Smooth muscle cell of the coronary artery (primary cell): Measurements from ENCODE around the gene NEK8. TPM values are rescaled to one million over a fixed set of nuclear protein-coding genes. Genes with fewer than 3 reads are reported as not detected.

Experiments
- total RNA-seq: library from RNA; depleted of rRNA; stranded (reverse); fragments of >200 nt; gene quantifications from 2 replicates; pipeline ENCODE4 v1.2.3, GENCODE V29; 2014; ENCODE audit warnings: low replicate concordance

NEK8 gene
- 5.3 and 8.4 TPM in 2 replicates for total RNA-seq

DNA sequence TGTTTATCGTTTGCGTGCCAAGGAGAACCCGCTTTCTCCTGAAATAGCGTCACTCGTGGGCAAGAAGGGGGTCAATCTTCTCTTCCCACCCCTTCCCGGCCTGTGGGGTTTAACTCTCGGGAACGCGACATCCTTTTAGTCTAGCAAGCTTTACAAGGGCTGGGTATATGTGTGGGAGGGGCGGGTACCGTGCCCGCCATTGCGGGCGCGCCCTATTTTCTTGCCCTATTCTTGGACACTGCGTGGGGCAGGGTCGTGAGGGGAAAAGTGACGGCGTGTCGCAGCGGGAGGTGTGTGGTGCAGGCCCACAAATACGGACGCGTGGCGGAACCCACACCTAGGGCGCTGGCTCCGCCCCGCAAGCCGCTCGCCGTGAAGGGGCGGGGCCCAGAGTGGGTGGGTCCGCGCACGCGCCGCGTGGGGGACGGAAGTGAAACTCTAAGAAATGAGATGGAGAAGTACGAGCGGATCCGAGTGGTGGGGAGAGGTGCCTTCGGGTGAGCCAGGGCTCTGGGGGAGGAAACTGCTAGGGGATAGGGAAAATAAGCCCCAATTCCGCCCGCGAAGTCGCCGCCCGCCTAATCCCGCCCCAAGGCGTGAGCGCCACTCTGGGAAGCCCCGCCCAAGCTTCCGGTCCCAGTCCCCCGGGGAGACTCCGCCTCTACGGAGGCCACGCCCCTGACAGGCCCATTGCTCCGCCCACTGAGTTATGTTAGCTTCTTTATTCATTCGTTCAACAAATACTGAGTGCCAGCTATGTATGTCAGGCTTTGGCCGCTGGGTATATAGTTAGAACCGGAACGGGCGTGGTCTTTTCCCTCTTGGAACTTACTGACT is at the start of gene NEK8:
Gene NEK8, plus strand, starts transcription at position 425 of the 837 bp plus-strand sequence. Its CDS starts 26 bp downstream, at position 451.

DNA sequence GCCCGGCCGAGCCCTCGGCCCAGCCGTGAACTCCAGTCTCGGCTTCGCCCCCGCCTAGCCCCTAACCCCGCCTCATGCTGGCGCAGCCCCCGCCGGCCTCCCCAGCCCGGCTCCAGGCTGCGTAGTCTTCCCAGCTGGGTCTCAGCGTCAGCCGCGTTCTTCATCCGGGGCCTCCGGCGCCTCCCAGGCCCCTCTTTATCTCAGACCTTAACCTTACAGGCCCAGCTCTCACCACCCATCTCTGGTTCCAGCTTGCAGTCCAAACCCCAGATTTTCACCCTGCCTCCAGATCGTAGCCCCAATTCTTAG is 16.9 kb upstream of the NEK8 start, which contains the start of gene PROCA1:
Gene PROCA1, minus strand, starts transcription at position 166 of the 309 bp plus-strand sequence. CDS start 228 bp downstream, outside the sequence.

DNA sequence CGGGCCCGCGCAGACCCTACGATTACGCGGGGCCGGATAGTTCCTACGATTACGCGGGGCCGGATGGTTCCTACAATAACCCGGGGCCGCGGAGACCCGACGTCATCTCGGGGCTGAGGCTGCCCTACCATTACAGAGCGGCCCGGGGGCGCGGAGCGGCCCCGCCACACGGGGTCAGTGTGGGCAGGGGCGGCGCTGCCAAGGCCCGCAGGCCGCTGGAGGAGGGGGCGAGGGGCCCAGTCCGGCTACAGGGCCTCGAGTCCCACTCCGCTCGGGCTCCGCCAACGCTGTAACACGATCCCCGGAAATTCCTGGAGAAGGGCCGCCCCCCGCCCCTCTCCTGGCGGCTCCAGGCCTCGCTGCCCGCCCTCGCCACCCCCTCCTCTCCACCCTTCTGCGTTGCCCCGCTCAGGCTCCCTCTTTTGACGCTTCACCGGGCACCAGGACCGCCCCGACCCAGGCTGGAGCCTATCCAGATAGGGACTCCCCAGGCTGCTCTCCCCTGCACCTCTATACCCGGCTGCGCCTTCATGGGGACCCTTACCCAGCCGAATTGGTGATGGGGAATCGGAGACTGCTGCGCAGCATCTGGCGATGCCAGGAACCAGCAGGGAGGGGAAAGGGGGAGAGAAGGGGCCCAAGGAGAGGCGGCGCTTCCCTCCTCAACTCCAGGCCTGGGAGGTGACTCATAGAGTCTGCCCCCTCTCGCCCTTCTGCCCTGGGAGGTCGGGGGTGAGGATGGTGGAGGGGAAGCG is 10.8 kb upstream of the NEK8 start, which contains the start of gene RAB34:
Gene RAB34, minus strand, starts transcription at position 291 of the 755 bp plus-strand sequence. CDS start 602 bp downstream, outside the sequence.

DNA sequence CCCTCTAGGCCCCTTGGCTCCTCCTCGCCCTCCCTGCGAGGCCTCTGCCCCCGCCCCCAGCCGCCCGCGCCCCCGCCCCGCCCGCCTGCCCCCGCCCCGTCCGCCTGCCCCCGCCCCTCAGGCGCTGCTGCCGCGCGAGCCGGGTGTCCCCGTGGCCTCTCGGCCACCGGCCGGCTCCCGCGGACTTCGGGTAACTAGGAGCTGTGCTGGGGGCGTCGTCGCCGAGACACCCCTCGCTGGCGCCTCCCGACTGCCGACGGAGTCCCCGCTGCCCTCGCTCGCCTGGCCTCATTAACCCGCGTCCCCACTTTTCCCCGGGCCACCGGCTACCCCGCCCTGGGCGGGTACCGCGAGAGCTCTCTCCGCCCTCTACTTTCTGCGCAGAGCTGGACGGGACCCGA is 2.4 kb upstream of the NEK8 start, which contains the start of gene TLCD1:
Gene TLCD1, minus strand, starts transcription at position 8 of the 401 bp plus-strand sequence. CDS start 136 bp downstream, outside the sequence.

DNA sequence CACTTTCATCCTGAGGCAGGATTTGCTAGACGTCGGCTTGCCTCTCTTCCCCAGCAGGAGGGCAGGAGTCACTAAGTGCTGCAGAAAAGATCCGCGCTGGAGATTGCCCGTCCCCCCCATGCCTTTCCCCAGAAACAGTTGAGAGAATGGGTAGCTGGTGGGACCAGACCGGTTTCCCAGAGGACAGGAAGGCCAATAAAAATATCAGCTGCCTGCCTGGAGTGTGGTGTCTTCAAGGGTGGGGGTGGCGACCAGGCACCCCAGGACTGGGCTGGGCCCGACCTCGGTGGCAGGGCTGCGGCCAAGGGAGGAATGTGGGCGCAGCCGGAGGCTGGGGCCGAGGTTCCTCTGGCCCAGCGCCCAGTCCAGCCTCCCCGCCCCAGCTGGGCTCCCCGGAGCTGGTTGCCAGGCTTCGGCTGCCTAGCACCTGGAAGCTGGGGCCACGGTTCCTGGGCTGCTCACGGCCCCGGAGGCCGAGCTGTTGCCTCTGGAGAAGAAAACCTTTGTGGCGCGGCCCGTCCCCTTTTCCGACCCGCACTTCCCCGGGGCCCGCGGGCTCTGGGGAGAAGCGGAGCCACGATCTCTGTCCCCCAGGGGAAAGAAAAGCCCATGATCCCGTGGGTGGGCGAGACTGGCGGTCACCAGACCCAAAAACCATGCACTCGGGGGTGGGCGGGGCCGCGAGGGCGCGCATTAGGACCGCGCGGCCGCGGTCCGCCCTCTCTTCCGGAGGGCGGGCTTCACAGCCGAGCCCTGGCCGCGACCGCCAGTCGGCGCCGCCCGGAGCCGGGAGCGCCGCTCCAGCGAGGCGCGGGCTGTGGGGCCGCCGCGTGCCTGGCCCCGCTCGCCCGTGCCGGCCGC is 14.9 kb downstream of the NEK8 start, which contains the start of gene TRAF4:
Gene TRAF4, plus strand, starts transcription at position 769 of the 861 bp plus-strand sequence. CDS start 102 bp downstream, outside the sequence.

Other genes starting within 250 kb of the NEK8 start
- not detected in 2 replicates for gene FOXN1, start 222.4 kb upstream of the NEK8 start, total RNA-seq
- gene UNC119, start 176.2 kb upstream of the NEK8 start, total RNA-seq = 13.7 and 22.3 TPM in 2 replicates
- 48.4 and 53.0 TPM in 2 replicates for gene PIGS, start 157.3 kb upstream of the NEK8 start, total RNA-seq
- gene ALDOC, start 151.9 kb upstream of the NEK8 start, total RNA-seq = 54.3 and 98.8 TPM in 2 replicates
- 2.9 and 13.4 TPM in 2 replicates for gene SPAG5, start 129.8 kb upstream of the NEK8 start, total RNA-seq
- 3.1 and 6.8 TPM in 2 replicates for gene RSKR, start 114.6 kb upstream of the NEK8 start, total RNA-seq
- 120 and 163 TPM in 2 replicates for gene BLTP2, start 83.6 kb upstream of the NEK8 start, total RNA-seq
- gene SDF2, start 66.9 kb upstream of the NEK8 start, total RNA-seq = 68.5 and 111 TPM in 2 replicates
- 41.9 and 53.5 TPM in 2 replicates for gene SUPT6H, start 66.6 kb upstream of the NEK8 start, total RNA-seq
- 0.90 and 1.4 TPM in 2 replicates for gene PROCA1, start 16.9 kb upstream of the NEK8 start, total RNA-seq
- 115 and 204 TPM in 2 replicates for gene RAB34, start 10.9 kb upstream of the NEK8 start, total RNA-seq
- gene RPL23A, start 8.8 kb upstream of the NEK8 start, total RNA-seq = 906 and 1,571 TPM in 2 replicates
- gene TLCD1, start 2.6 kb upstream of the NEK8 start, total RNA-seq = 4.4 and 5.3 TPM in 2 replicates
- 27.1 and 39.2 TPM in 2 replicates for gene TRAF4, start 15.2 kb downstream of the NEK8 start, total RNA-seq
- gene FAM222B, start 114.0 kb downstream of the NEK8 start, total RNA-seq = 0.70 and 2.3 TPM in 2 replicates
- gene ERAL1, start 126.2 kb downstream of the NEK8 start, total RNA-seq = 11.1 and 18.9 TPM in 2 replicates
- gene FLOT2, start 168.9 kb downstream of the NEK8 start, total RNA-seq = 38.0 and 80.1 TPM in 2 replicates
- 2.0 and 3.6 TPM in 2 replicates for gene DHRS13, start 174.3 kb downstream of the NEK8 start, total RNA-seq
- gene PHF12, start 222.7 kb downstream of the NEK8 start, total RNA-seq = 5.7 and 12.0 TPM in 2 replicates